ENCODE data around the gene CDKAL1. TPM values are rescaled to one million over a fixed set of nuclear protein-coding genes. Genes with fewer than 3 reads are reported as not detected.

The CDKAL1 gene
- total RNA-seq, 1 donor from 2014 or later: 14.8 TPM

GRCh38 chr6:20577173-20577688 lies 43.0 kb downstream of the CDKAL1 start:
- Mint-ChIP-seq H3K9me3 (ENCODE audit: unreplicated experiment) (no peaks in the 10 kb centered on the region), H3K4me3 (ENCODE audit: unreplicated experiment) (no peak overlapping the region), H3K27ac (ENCODE audit: unreplicated experiment) (no peak overlapping the region)

GRCh38 chr6:20581070-20581469 lies 46.8 kb downstream of the CDKAL1 start:
- Mint-ChIP-seq H3K4me1 (ENCODE audit: unreplicated experiment) (peaks cover 18% of the 10 kb centered on the region), H3K4me3 (ENCODE audit: unreplicated experiment) (no peak overlapping the region), H3K36me3 (ENCODE audit: unreplicated experiment) (peaks cover 11% of the 10 kb centered on the region), H3K27me3 (ENCODE audit: unreplicated experiment) (no peaks in the 10 kb centered on the region), H3K27ac (ENCODE audit: unreplicated experiment) (no peak overlapping the region), H3K9me3 (ENCODE audit: unreplicated experiment) (no peaks in the 10 kb centered on the region)
- DNase-seq (ENCODE audit: extremely low spot score, unreplicated experiment): no peak
- TF ChIP-seq CTCF (IDR thresholded peaks at IDR 0.05): no peak

More at GRCh38 chr6:20577173-20577688, 43.0 kb downstream of the CDKAL1 start:
- DNase-seq (ENCODE audit: extremely low spot score, unreplicated experiment): no peak
- TF ChIP-seq CTCF (IDR thresholded peaks at IDR 0.05): no peak
- peaks cover 15% of the 10 kb centered on the region for H3K4me1 Mint-ChIP-seq (ENCODE audit: unreplicated experiment)
- peaks cover 3% of the 10 kb centered on the region for H3K36me3 Mint-ChIP-seq (ENCODE audit: unreplicated experiment)
- H3K27me3 Mint-ChIP-seq (ENCODE audit: unreplicated experiment): no peaks in the 10 kb centered on the region

DNA sequence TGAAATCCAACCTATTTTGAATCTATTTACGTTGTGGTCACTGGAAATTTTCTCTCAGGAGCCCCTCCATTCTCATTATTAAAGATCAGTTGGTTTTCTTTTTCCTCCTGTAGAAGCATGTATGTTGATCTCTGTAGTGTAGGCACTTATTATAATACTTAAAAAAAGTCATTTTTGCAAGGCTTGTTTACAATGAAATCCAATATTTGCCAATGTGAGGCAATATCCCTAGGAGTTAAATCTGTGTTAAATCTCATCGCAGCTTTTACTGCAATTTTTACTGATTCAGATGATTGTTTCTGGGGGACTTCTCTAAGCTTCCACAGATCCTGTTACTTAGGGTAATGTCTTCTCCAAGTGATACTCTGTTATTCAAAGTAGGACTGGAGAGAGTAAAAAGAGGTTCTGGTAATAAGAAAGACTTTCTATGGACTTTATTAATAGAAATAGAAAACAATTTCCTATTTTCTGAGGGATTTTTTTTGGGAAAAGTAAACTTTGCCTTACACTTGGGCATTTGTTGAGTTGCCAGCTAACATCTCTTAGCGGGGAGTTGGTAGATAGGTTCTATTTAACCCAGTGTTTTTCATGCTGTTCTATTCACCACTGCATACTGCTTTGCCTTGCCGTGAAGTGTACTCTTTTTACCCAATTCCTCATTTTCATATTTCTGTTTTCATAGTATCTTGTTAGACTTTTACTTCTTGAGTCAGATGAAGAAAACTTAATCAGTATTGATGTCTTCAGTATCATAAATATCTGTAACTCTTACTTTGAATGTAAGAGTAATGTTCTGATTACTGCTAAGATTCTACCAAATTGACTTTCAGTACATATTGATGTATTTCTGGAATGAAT lies 48.6 kb downstream of the CDKAL1 start:
- Mint-ChIP-seq H3K4me1 (ENCODE audit: unreplicated experiment) (peaks cover 18% of the 10 kb centered on the region), H3K27ac (ENCODE audit: unreplicated experiment) (peak overlapping the region; percentile 9), H3K4me3 (ENCODE audit: unreplicated experiment) (no peak overlapping the region), H3K27me3 (ENCODE audit: unreplicated experiment) (no peaks in the 10 kb centered on the region), H3K9me3 (ENCODE audit: unreplicated experiment) (no peaks in the 10 kb centered on the region), H3K36me3 (ENCODE audit: unreplicated experiment) (peaks cover 11% of the 10 kb centered on the region)
- DNase-seq (ENCODE audit: extremely low spot score, unreplicated experiment): no peak
- TF ChIP-seq CTCF (IDR thresholded peaks at IDR 0.05): no peak

DNA sequence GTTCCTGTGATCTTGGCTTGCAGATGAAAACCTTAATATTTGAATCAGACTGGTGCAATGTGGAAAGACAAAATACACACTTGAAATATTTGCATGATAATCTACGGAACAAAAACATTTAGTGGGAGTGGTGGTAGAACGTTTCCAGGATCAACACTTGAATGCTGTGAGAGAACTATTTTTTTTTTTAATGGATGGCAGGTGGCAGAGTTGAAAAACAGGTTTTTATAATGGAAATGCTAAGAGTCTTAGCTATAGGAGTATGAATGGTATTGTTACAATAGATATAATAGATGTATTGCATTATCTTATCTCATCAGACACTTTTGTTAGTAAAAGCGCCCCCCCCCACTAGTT lies 49.2 kb downstream of the CDKAL1 start:
- Mint-ChIP-seq H3K9me3 (ENCODE audit: unreplicated experiment) (no peaks in the 10 kb centered on the region), H3K4me1 (ENCODE audit: unreplicated experiment) (peaks cover 18% of the 10 kb centered on the region), H3K27ac (ENCODE audit: unreplicated experiment) (peak overlapping the region; percentile 9), H3K27me3 (ENCODE audit: unreplicated experiment) (no peaks in the 10 kb centered on the region), H3K36me3 (ENCODE audit: unreplicated experiment) (peaks cover 11% of the 10 kb centered on the region), H3K4me3 (ENCODE audit: unreplicated experiment) (no peak overlapping the region)
- no peak for DNase-seq (ENCODE audit: extremely low spot score, unreplicated experiment)
- TF ChIP-seq CTCF (IDR thresholded peaks at IDR 0.05): no peak

- peaks cover 8% of the 10 kb centered on the region for H3K36me3 Mint-ChIP-seq (ENCODE audit: unreplicated experiment)
- H3K27ac Mint-ChIP-seq (ENCODE audit: unreplicated experiment): no peak overlapping the region
These were observed 50.0 kb downstream of the CDKAL1 start for GRCh38 chr6:20584100-20584731.

More at GRCh38 chr6:20584100-20584731, 50.0 kb downstream of the CDKAL1 start:
- TF ChIP-seq CTCF (IDR thresholded peaks at IDR 0.05): no peak
- no peak overlapping the region for H3K4me3 Mint-ChIP-seq (ENCODE audit: unreplicated experiment)
- no peak for DNase-seq (ENCODE audit: extremely low spot score, unreplicated experiment)
- H3K9me3 Mint-ChIP-seq (ENCODE audit: unreplicated experiment): no peaks in the 10 kb centered on the region
- H3K4me1 Mint-ChIP-seq (ENCODE audit: unreplicated experiment): peaks cover 19% of the 10 kb centered on the region
- no peaks in the 10 kb centered on the region for H3K27me3 Mint-ChIP-seq (ENCODE audit: unreplicated experiment)

Measured in osteocyte (in vitro differentiated cells).